ENCODE data around the gene GARIN5A.

- TF ChIP-seq CTCF (IDR thresholded peaks at IDR 0.05): no peak
- no peak for TF ChIP-seq POLR2A (IDR thresholded peaks at IDR 0.05; ENCODE audit: low read depth)
Measured at GRCh38 chr19:50437862-50438449, 38.7 kb downstream of the GARIN5A start.

Data from esophagus muscularis mucosa (tissue), 3 donors.